K562 (cell line): ENCODE data around the gene NDUFB8. TPM values are rescaled to one million over a fixed set of nuclear protein-coding genes. Genes with fewer than 3 reads are reported as not detected.

Experiments used
- ATAC-seq: fragments of 200-7000 bp; cut with Tn5 transposase; 3 replicates; pipeline ENCODE4 v1.9.1; 2020; ENCODE audit warnings: moderate library complexity
- BruUV-seq: library from RNA; stranded (reverse); fragments of 400-500 nt; replicated peaks from 2 replicates; lab custom pipeline; 2021; lab: Mats Ljungman, UMichigan
- CTCF ChIA-PET: fragments of 300-600 bp; formaldehyde crosslinking; extraction: SDS; loops from one replicate; lab custom pipeline; 2021; ENCODE audit warnings: low intra/inter-chr PET ratio; lab: Yijun Ruan, JAX
- POLR2A ChIA-PET: fragments of 300-600, 350-650 bp; sonication (Branson Sonifier 250); formaldehyde crosslinking; extraction: SDS; loops from one replicate; lab custom pipeline; 2021; ENCODE audit warnings: antibody characterized with exemption, inconsistent platforms; lab: Yijun Ruan, JAX
- DNase-seq, 4 experiments: peaks; one replicate each; pipeline versions ENCODE4 v3.0.0 to v3.0.0-alpha.2; 2011 to 2018; ENCODE audit warnings: low spot score in 3 of 4, mixed read lengths in 3 of 4; ENCODE audit errors: extremely low read depth in 1 of 4
- FAIRE-seq: peaks from 2 replicates; lab custom pipeline; 2011; peaks lifted over from hg19 to GRCh38; lab: Jason Lieb, UNC
- H2AFZ ChIP-seq: 2 replicates; pipeline ENCODE4 v1.6.0; 2011; ENCODE audit warnings: low read depth, low read length, control low read depth, inconsistent platforms
- H3K27ac ChIP-seq: fragments of 200-600 bp; 3 replicates; pipeline ENCODE4 v1.8.0; 2011; ENCODE audit warnings: low read depth, mild to moderate bottlenecking, control low read depth, inconsistent platforms, low read length, moderate library complexity, mixed read lengths; ENCODE audit errors: extremely low read depth
- H3K27me3 ChIP-seq, 2 experiments: fragments of 300-600 bp in 1 of 2; 2 replicates in 1 of 2; 3 replicates in 1 of 2; pipeline versions ENCODE4 v1.6.0 to v1.8.0; 2011; ENCODE audit warnings: inconsistent platforms in 2 of 2, low read length in 2 of 2, mild to moderate bottlenecking in 1 of 2, mixed read lengths in 1 of 2, moderate library complexity in 1 of 2; ENCODE audit not compliant: control insufficient read depth in 2 of 2, insufficient read depth in 2 of 2
- H3K36me3 ChIP-seq: fragments of 300-600 bp; 3 replicates; pipeline ENCODE4 v1.8.0; 2011; ENCODE audit warnings: mild to moderate bottlenecking, low read length, inconsistent platforms; ENCODE audit not compliant: control insufficient read depth, insufficient read depth
- H3K4me1 ChIP-seq, 2 experiments: fragments of 200-600 bp in 1 of 2; replicated peaks in 1 of 2; 2 replicates in 1 of 2; 3 replicates in 1 of 2; pipeline versions ENCODE4 v1.5.1 to v1.8.0; 2011; ENCODE audit warnings: inconsistent platforms in 2 of 2, low read length in 2 of 2, mild to moderate bottlenecking in 1 of 2, mixed read lengths in 1 of 2, moderate library complexity in 1 of 2; ENCODE audit not compliant: control insufficient read depth in 2 of 2, insufficient read depth in 2 of 2
- H3K4me2 ChIP-seq: 2 replicates; pipeline ENCODE4 v1.6.1; 2011; ENCODE audit warnings: low read length, control low read depth, inconsistent platforms, mixed read lengths; ENCODE audit not compliant: insufficient read depth
- H3K4me3 ChIP-seq: fragments of 200-600 bp; sonication (generic), shearing (Covaris generic); 2 replicates; pipeline ENCODE4 v1.5.1; 2016; ENCODE audit warnings: control low read depth, inconsistent platforms
- H3K79me2 ChIP-seq: fragments of 200-600 bp; 3 replicates; pipeline ENCODE4 v1.8.0; 2011; ENCODE audit warnings: low read length, inconsistent platforms; ENCODE audit not compliant: control insufficient read depth, insufficient read depth
- H3K9ac ChIP-seq, 2 experiments: 2 replicates each; pipeline versions ENCODE4 v1.6.0 to v1.6.1; 2011; ENCODE audit warnings: low read depth in 2 of 2, low read length in 2 of 2, control low read depth in 1 of 2, inconsistent platforms in 1 of 2, mild to moderate bottlenecking in 1 of 2, mixed read lengths in 1 of 2; ENCODE audit not compliant: insufficient read depth in 1 of 2
- H3K9me1 ChIP-seq: one replicate; pipeline ENCODE4 v1.6.0; 2011; ENCODE audit warnings: inconsistent platforms, mild to moderate bottlenecking, low read length, moderate library complexity; ENCODE audit not compliant: control insufficient read depth, insufficient read depth
- H3K9me3 ChIP-seq: replicated peaks from 2 replicates; pipeline ENCODE4 v1.5.1; 2011; ENCODE audit warnings: low read depth, low read length, inconsistent platforms; ENCODE audit not compliant: control insufficient read depth, insufficient read depth
- H4K20me1 ChIP-seq: replicated peaks from 2 replicates; pipeline ENCODE4 v1.6.1; 2011; ENCODE audit warnings: low read length, inconsistent platforms, mixed read lengths; ENCODE audit not compliant: control insufficient read depth, insufficient read depth
- ATF6 ChIP-seq: sonication (generic); formaldehyde crosslinking; IDR thresholded peaks from 2 replicates; pipeline ENCODE4 v1.4.0; 2020; ENCODE audit warnings: mild to moderate bottlenecking, missing genetic modification reagents
- POLR2H ChIP-seq: IDR thresholded peaks from 2 replicates; pipeline ENCODE4 v1.6.1; 2016; ENCODE audit warnings: missing genetic modification characterization, low read depth, mild to moderate bottlenecking, control low read depth, missing compliant biosample characterization, moderate library complexity
- WGBS: fragments of 100-300 bp; shearing (Covaris generic); methylation state at CpG from one replicate; pipeline ENCODE4 v1.1.6; 2016; ENCODE audit warnings: low coverage, mixed read lengths; ENCODE audit not compliant: insufficient coverage; ENCODE audit errors: missing lambda C conversion rate; 5-methylcytosine and 5-hydroxymethylcytosine counted together
- in situ Hi-C: fragments of 300-500 bp; cut with MboI; formaldehyde crosslinking; loops from 4 replicates; pipeline ENCODE4 v1.15.0; 2018; ENCODE audit warnings: inconsistent platforms, mixed read lengths
- intact Hi-C: fragments of 100-400 bp; cut with micrococcal nuclease; formaldehyde crosslinking; loops from 2 replicates; pipeline ENCODE4 v1.14.2; 2022
- polyA plus RNA-seq, 8 experiments: library from polyadenylated mRNA; depleted of rRNA in 4 of 8; stranded (reverse) in 5 of 8; unstranded in 3 of 8; fragments of >200 nt; fragmentation: Nextera tagmentation in 2 of 8; fragmentation: Illumina TruSeq in 1 of 8; extraction: Ambion mirVana in 2 of 8; extraction: Trizol in 1 of 8; gene quantifications; 2 replicates each; pipeline versions ENCODE4 v1.2.1 to v1.2.3, GENCODE V29; 2011 to 2014; ENCODE audit warnings: inconsistent platforms in 1 of 8, missing spikeins in 1 of 8
- total RNA-seq, 7 experiments: library from RNA; depleted of rRNA in 6 of 7; stranded (reverse); fragments of >200 nt in 6 of 7; fragmentation: Illumina TruSeq in 2 of 7; extraction: Trizol in 2 of 7; gene quantifications; 2 replicates each; pipeline versions ENCODE4 v1.2.1 to v1.2.3, GENCODE V29; 2011 to 2021; ENCODE audit warnings: low replicate concordance in 1 of 7
- TF ChIP-seq, protein P1 (sequence below): fragments of 250-450 bp; sonication (Bioruptor Pico); IDR thresholded peaks from 2 replicates; pipeline ENCODE4 v1.4.0; 2020; ENCODE audit warnings: mild to moderate bottlenecking, moderate library complexity

The NDUFB8 gene
- total and polyA plus RNA-seq, 9 of the 15 experiments (the other 6 are each of a cell fraction or from before 2014, with no cell fraction given), result 131 to 360 (median 199) TPM

- Histone ChIP-seq H3K9me3 (no peaks in the 10 kb centered on the region), H3K36me3 (peaks cover 30% of the 10 kb centered on the region; the same call in 2 of the 3 replicates), H3K27me3 (no peaks in the 10 kb centered on the region), H3K9ac (no peak overlapping the region), H3K4me1 (no peaks in the 10 kb centered on the region), H3K79me2 (no peaks in the 10 kb centered on the region), H3K27ac (no peak overlapping the region), H3K4me3 (no peak overlapping the region), H2AFZ (no peak overlapping the region), H3K4me2 (no peak overlapping the region), H4K20me1 (no peaks in the 10 kb centered on the region), H3K9me1 (no peaks in the 10 kb centered on the region)
- DNase-seq, result no peak
- TF ChIP-seq POLR2H, result no peak
- TF ChIP-seq ATF6 (CRISPR knock-in tag), result no peak
- TF ChIP-seq, protein P1, sequence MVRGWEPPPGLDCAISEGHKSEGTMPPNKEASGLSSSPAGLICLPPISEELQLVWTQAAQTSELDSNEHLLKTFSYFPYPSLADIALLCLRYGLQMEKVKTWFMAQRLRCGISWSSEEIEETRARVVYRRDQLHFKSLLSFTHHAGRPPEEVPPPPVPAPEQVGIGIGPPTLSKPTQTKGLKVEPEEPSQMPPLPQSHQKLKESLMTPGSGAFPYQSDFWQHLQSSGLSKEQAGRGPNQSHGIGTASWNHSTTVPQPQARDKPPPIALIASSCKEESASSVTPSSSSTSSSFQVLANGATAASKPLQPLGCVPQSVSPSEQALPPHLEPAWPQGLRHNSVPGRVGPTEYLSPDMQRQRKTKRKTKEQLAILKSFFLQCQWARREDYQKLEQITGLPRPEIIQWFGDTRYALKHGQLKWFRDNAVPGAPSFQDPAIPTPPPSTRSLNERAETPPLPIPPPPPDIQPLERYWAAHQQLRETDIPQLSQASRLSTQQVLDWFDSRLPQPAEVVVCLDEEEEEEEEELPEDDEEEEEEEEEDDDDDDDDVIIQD (CRISPR knock-in tag), result no peak
- 70% methylated on average over 4 of the region's 4 CpGs for WGBS
- in situ Hi-C loops, result loop anchor here (10.0 to 25.0 kb wide), 2 partner anchors 311 to 464 kb away; no protein-coding TSS in a partner anchor
- ATAC-seq, result no peak
- intact Hi-C loops, result no loop called here
- no TSS peak for BruUV-seq
- CTCF ChIA-PET, result no interaction called here
- no peak for FAIRE-seq
- POLR2A ChIA-PET, result interaction anchor here (0.8 to 1.8 kb wide), 4 partner anchors 11 to 172 kb away, joined by 3 to 6 read pairs (median 3); no protein-coding TSS in a partner anchor
Measured at GRCh38 chr10:100551196-100551595, 21.5 kb upstream of the NDUFB8 start.
